GM19099 (cell line): ENCODE data around the gene RNF181.

Source experiments
- POLR2A ChIP-seq: IDR thresholded peaks from 3 replicates; pipeline ENCODE4 v1.6.1; 2011; ENCODE audit warnings: low read depth; ENCODE audit not compliant: insufficient read length; ENCODE audit errors: extremely low read depth

Gene RNF181

DNA sequence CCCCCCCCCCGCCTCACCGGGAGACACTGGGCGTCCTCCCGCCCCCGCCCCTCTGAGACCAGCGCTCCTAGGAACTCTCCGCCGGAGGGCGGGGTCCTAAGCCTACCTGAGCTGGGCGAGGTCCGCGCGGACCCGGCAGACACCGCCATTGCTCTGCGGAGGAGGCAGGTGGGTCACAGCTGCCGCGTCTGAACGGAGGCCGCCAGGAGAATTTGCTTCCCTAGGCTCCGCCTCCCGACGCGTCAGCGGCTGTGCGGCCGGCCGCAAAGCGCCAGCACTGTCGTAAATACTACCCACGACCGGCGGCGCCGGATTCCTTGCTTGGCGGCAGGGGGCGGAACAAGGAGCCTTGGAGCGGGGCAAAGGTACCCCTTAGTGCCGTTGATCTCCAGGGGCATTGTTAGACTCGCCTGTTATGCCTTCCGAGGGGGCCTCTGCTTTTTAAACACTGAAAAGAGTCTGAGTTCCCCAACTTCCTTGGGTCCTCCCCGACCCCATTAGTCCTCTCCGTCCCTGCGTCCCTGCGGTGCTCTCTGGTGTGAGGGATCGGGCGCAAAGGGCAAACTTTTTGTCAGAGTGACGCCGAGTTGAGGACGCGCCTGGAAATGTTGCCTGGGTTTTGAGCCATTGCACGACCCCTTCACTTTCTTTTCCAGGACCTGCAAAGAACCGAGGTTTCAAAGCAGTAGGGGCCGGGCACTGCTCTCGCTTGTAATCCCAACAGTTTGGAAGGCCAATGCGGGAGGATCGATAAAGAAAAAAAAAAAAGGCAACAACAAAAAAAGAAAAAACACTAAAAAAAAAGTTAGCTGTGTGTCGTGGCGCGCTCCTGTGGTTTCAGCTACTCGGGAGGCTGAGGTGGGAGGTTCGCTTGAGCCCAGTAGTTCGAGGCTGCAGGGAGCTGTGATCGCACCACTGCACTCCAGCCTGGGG lies 34.0 kb upstream of the RNF181 start, which contains the start of gene GGCX:
Gene GGCX (minus strand): TSS at position 214 of the 933 bp plus-strand sequence. CDS start 65 bp downstream, at position 149.
- peak; percentile 95 for TF ChIP-seq POLR2A

DNA sequence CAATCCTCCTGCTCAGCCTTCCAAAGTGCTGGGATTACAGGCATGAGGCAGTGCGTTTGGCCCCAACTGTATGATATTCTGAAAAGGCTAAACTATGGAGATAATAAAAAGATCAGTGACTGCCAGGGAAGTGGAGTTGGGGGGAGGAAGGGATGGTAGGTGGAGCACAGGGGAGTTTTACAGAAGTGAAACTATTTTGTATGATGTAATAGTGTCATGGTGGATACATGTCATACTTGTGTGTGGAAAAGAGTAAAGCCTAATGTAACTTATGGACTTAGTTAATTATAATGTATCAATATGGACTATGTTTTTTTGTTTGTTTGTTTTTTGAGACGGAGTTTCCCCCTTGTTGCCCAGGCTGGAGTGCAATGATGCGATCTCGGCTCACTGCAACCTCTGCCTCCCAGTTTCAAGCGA lies 31.4 kb upstream of the RNF181 start:
- no peak for TF ChIP-seq POLR2A

DNA sequence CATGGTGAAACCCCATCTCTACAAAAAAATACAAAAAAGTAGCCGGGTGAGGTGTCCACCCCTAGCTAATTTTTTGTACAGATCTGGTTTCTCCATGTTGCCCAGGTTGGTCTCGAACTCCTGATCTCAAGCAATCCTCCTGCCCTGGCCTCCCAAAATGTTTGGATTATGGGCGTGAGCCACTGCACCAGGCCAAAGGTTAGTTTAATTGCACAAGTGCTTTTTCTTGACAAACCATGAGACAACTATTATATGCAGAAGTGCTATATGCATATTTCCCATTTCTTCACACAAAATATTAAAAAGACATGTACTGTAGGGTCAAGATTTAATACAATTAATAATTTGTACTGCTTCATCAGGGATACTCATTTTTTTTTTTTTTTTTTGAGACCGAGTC lies 29.3 kb upstream of the RNF181 start:
- no peak for TF ChIP-seq POLR2A

DNA sequence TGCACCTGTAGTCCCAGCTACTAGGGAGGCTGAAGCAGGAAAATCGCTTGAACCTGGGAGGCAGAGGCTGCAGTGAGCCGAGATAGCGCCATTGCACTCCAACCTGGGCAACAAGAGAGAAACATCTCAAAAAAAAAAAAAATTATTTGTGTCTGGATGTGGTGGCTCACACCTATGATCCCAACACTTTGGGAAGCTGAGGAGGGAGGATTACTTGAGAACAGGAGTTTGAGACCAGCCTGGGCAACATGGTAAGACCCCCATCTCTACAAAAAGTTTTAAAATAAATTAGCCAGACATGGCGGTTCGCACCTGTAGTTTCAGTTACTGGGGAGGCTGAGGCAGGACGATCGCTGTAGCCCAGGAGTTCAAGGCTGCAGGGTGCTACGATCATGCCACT lies 19.8 kb upstream of the RNF181 start:
- TF ChIP-seq POLR2A = no peak

DNA sequence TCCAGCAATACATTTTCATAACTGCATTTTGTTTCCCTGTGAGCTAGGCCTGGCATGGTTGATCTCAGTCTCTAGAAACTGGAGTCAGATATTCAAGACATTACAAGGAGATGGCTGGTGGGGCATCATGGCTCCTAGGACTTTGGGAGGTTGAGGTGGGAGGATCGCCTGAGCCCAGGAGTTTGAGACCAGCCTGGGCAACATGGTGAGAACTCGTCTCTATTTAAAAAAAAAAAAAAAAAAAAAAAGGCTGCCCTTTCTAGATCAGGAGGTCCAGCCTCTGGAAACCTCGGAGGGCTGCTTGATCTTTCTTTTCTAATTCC lies 18.5 kb upstream of the RNF181 start:
- TF ChIP-seq POLR2A = no peak

DNA sequence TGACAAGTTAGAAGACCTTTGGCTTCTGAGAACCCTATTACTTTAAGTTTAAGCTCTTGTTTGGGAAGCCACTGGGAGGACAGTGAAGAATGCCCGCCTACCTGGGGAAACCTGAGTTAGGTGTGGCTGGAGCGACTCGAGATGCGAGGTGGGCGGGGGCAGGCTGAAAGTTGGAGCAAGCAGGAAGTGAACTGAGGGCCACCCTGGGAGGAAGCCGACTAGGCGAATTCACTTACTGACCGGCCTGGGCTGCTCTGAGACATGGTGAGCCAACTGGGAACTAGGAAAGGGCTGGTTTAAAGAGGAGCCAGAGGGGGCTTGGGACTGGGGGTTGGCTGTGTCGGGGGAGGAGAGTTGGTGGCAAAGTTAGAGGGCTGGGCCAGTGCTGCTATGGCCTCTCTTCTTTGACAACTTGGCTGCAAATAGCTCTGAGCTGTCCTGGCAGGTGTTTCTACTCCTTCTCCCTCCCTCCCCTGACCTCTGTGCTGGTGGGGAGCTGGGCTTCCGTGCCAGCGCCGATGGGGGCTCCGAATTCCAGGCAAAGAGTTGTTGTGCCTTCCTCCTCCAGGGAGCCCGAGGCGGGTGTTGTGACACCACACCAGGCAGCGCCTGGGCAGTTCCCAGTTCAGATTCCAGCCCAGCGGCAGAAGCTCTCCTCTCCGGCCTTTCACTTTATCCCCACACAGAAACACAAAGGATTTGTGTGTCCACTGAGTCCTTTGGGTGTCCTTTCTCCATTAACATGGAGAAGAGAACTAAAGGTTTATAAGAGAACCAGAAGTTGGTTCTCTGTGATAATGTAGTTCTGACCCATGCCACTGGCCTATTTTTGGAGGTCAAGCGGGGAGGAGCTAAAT lies 17.9 kb upstream of the RNF181 start, which contains the start of gene VAMP8:
Gene VAMP8 (plus strand): TSS at position 201 of the 857 bp plus-strand sequence. CDS start 61 bp downstream, at position 262.
- TF ChIP-seq POLR2A = peak; percentile 57

DNA sequence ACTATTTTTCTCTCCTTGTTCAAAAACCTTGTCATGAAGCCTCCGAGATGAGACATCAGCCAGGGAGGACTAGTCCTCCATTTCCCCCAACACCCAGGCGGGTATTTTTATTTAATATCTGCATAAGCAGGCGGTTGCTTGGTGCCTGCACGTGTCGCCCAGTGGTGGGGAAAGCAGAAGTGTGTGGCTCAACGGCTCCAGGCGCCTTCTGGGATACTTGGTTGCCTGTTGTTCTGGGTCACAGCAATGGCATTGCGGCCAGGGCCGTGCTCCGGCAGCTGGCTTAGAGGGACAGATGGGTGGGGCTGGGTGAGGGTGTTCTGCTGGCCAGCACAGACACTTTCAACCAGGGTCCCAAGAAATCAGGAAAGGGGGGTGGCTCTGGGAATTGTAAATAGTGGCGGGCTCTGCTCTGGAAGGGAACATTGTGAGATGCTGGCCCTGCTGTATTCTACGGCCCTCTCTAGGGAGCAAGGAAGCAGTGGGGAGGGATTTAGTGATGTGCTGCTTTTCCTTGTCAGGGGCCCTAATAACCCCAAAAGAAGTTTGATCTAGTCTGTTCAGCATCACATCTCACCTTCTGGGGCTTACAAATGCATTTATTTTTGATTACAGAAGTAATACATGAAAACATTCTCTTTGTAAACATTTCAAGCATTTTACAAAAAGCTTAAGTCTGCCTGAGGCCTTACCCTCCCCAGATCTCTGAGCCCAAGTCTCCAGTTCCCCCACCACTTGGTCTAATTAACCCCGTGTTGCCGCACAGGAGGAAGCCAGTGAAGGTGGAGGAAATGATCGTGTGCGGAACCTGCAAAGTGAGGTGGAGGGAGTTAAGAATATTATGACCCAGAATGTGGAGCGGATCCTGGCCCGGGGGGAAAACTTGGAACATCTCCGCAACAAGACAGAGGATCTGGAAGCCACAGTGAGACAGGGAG lies 17.0 kb upstream of the RNF181 start:
- peak; percentile 20 for TF ChIP-seq POLR2A

DNA sequence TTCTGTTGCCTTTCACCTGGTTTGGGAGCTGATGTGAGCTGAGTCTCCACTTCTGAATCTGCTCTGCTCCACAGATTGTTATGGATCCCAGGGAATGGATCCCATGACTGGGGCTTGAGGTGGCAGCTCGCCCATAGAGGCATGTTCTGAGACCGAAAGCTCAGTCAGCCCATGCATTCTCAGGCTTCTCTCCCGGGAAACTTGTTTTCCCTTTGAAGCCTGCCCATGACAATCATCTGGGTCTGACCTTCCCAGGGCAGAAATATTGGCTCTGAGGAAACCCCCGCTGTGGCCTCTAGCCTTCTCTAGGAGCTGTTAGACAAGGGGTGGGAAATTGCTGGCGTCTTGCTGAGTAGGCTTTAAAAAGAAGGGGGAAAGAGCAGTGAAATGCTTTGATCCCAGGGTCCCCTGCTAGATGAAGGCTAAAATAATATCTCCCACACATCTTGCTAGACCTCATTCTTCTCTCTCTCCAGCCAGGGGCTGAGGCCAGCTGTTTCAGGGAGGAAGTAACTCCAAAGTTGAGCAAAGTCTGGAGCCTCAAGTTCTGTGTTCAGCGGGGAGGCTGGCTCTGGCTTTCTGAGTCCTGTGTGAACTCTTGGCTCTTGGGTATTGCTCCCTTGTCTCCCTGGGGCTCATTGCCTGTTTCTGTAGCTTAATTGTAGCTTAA lies 16.1 kb upstream of the RNF181 start:
- no peak for TF ChIP-seq POLR2A

DNA sequence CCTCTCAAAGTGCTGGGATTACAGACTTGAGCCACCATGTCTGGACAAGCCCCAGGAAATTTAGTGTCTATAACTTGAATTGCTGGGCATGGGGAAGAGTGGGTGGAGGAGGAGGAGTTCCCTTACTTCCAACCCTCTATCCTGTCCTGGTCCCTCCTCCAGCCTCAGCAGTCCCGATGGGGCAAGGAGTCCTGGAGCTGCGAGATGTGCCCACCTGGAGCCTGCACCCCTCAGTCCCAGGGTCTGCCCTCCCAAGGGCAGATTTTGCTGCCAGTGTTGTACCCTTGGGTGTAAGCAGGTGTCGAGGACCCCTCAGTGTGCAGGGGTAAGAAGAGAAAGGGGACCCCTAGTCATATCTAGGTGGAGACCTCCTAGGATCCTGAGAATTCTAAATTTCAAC lies 15.3 kb upstream of the RNF181 start:
- TF ChIP-seq POLR2A = no peak

DNA sequence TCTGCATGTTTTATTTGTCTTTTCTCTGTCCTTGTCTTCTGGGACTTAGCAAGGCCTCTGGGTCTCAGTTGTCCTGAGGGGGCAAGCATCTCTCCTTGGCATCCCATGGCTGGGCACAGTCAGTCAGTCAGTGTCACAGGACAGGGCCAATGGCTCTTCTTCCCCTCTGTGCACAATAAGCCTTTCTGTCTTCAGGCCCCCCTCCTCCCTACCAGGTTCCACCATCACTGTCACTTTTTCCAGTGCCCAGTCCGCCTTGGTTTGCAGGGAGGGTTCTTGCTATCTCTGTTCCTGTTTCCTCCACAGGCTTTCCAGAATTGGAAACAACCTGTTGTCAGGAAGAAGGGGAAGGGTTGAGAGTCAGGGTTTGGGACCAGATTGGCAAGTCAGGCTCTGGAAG lies 13.1 kb upstream of the RNF181 start:
- no peak for TF ChIP-seq POLR2A

DNA sequence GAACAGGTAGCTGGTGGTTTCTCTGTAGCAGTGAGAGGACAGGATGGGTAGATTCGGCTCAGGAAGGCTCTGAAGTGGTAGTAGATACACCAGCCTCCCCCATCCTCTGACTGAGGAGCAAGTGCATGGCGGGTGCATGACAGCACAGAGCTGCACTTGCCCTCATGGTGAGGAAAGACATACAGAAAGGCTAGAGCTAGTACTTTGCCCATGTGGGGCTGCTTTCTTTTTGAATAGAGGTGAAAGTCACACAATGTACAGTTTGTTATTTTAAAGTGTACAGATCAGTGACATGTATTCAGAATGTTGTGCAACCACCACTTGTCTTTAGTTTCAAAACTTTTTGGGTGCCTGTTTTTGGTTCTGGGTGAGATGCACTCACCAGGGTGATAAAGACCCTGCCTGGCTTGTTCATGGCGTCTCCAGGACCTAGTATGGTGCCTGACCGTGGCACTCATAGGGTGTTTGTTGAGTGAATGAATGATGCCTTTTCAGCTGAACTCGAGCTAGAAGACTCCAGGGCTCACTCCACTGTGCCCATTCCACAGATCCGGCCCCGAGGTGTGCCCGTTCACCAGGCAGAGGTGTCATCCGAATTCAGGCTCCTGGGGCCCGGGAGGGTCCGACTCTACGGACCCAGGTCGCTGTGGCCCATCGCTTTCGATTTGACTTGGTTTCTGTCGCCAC lies 11.7 kb upstream of the RNF181 start:
- no peak for TF ChIP-seq POLR2A

DNA sequence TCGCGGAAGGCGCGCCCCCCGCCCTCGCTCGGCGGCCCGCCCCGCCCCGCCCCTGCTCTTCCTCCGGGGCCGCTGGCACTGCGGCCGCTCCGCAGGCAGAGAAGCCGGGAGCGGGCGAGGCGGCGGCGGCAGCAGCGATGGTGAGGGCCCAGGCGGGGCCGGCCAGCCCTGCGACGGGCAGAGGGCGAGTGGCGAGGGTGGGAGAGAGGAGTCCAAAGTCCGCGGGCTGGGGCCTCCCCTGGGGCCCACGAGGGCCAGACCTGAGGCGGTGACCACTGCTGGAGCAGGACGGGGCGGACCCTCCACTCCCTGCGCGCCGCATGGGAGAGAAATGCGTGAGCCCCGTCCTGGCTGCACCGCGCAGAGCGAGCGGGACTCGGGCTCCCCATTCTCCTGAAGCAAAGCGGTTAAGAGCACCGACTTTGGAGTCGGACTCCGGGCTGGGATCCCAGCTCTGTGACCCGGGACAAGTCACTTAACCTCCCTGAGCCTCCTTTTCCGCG lies 11.1 kb upstream of the RNF181 start, which contains the start of gene VAMP5:
Gene VAMP5 (plus strand): TSS at position 78 of the 503 bp plus-strand sequence. CDS start 60 bp downstream, at position 138.
- peak; percentile 64 for TF ChIP-seq POLR2A
